ENCODE data around the gene SOD2. TPM values are rescaled to one million over a fixed set of nuclear protein-coding genes. Genes with fewer than 3 reads are reported as not detected.

SOD2 gene
- polyA plus RNA-seq, 3 donors = 447 to 746 (median 569) TPM

GRCh38 chr6:159681191-159681880 lies 11.7 kb downstream of the SOD2 start:
- peak in 1 of 3 donors; percentile 52 for DNase-seq
- H3K9me3 ChIP-seq (replicated peaks in 1 of 2; ENCODE audit: control insufficient read depth in 1 of 2, insufficient read depth in 1 of 2, low read length in 2 of 2) = no peaks in the 10 kb centered on the region
- peaks cover 37 to 57% of the 10 kb centered on the region in 2 donors for H3K4me1 ChIP-seq (ENCODE audit: control insufficient read depth in 1 of 2, insufficient read depth in 2 of 2, low read length in 2 of 2)
- intact Hi-C loops (cut with micrococcal nuclease) = no loop called here
- H3K79me2 ChIP-seq (ENCODE audit: insufficient read depth, low read length) = peaks cover 33% of the 10 kb centered on the region
- H3K9ac ChIP-seq (ENCODE audit: insufficient read depth, low read length, poor library complexity, severe bottlenecking) = no peak overlapping the region
- no peaks in the 10 kb centered on the region for H3K27me3 ChIP-seq (ENCODE audit: control insufficient read depth in 2 of 2, insufficient read depth in 2 of 2, low read length in 2 of 2)
- H3K27ac Mint-ChIP-seq = peak overlapping the region in 5 of 7 donors; percentile 42 to 68 (median 58)
- peaks cover 0 to under 1% (median 0%) of the 10 kb centered on the region in 3 donors for H3K27me3 Mint-ChIP-seq (ENCODE audit: low read depth in 3 of 3)
- peaks cover 83% of the 10 kb centered on the region for H4K20me1 ChIP-seq (ENCODE audit: insufficient read depth, low read length)
- peaks cover 56 to 90% of the 10 kb centered on the region in 2 donors for H3K36me3 ChIP-seq (replicated peaks in 1 of 2; ENCODE audit: control insufficient read depth in 1 of 2, insufficient read depth in 2 of 2, low read length in 2 of 2)
- 57% methylated on average over 6 of the region's 10 CpGs for WGBS (ENCODE audit: insufficient coverage)
- H3K36me3 Mint-ChIP-seq = peaks cover 57 to 90% of the 10 kb centered on the region in 2 donors
- H3K4me3 ChIP-seq (replicated peaks in 1 of 3; ENCODE audit: low read depth in 2 of 3, low read length in 3 of 3) = no peak overlapping the region
- peaks cover 50% of the 10 kb centered on the region for H3K4me1 Mint-ChIP-seq
- H3K9me3 Mint-ChIP-seq = peaks cover 0 to 2% (median 0%) of the 10 kb centered on the region in 7 donors
- TF ChIP-seq CTCF (IDR thresholded peaks at IDR 0.05) = no peak
- H3K27ac ChIP-seq (ENCODE audit: low read depth in 1 of 2, low read length in 2 of 2) = peak overlapping the region in 1 of 2 donors; percentile 48
- H3K4me2 ChIP-seq (replicated peaks; ENCODE audit: extremely low read depth, low read length, poor library complexity, severe bottlenecking) = no peak overlapping the region
- no peak overlapping the region for H2AFZ ChIP-seq (ENCODE audit: insufficient read depth, low read depth, low read length, poor library complexity, severe bottlenecking)
- no peak overlapping the region for H3K4me3 Mint-ChIP-seq

GRCh38 chr6:159680104-159680503 lies 12.9 kb downstream of the SOD2 start:
- no CpG with 5 or more reads among the region's 3 CpGs for WGBS (ENCODE audit: insufficient coverage)
- TF ChIP-seq CTCF (IDR thresholded peaks at IDR 0.05) = no peak
- Histone ChIP-seq H3K4me1 (ENCODE audit: control insufficient read depth in 1 of 2, insufficient read depth in 2 of 2, low read length in 2 of 2) (peaks cover 37 to 57% of the 10 kb centered on the region in 2 donors), H3K79me2 (ENCODE audit: insufficient read depth, low read length) (peaks cover 20% of the 10 kb centered on the region), H3K27me3 (ENCODE audit: control insufficient read depth in 2 of 2, insufficient read depth in 2 of 2, low read length in 2 of 2) (no peaks in the 10 kb centered on the region), H4K20me1 (ENCODE audit: insufficient read depth, low read length) (peaks cover 70% of the 10 kb centered on the region), H2AFZ (ENCODE audit: insufficient read depth, low read depth, low read length, poor library complexity, severe bottlenecking) (no peak overlapping the region), H3K4me2 (replicated peaks; ENCODE audit: extremely low read depth, low read length, poor library complexity, severe bottlenecking) (peak overlapping the region; percentile 51), H3K9me3 (replicated peaks in 1 of 2; ENCODE audit: control insufficient read depth in 1 of 2, insufficient read depth in 1 of 2, low read length in 2 of 2) (no peaks in the 10 kb centered on the region), H3K36me3 (replicated peaks in 1 of 2; ENCODE audit: control insufficient read depth in 1 of 2, insufficient read depth in 2 of 2, low read length in 2 of 2) (peaks cover 46 to 78% of the 10 kb centered on the region in 2 donors), H3K27ac (ENCODE audit: low read depth in 1 of 2, low read length in 2 of 2) (peak overlapping the region; percentile 73 to 78), H3K4me3 (replicated peaks in 1 of 3; ENCODE audit: low read depth in 2 of 3, low read length in 3 of 3) (peak overlapping the region in 1 of 3 experiments; percentile 21), H3K9ac (ENCODE audit: insufficient read depth, low read length, poor library complexity, severe bottlenecking) (no peak overlapping the region)
- intact Hi-C loops (cut with micrococcal nuclease) = no loop called here
- peaks cover 0 to 5% (median 2%) of the 10 kb centered on the region in 7 donors for H3K9me3 Mint-ChIP-seq
- H3K36me3 Mint-ChIP-seq = peaks cover 47 to 80% of the 10 kb centered on the region in 2 donors
- DNase-seq = peak in 1 of 3 donors; percentile 30
- peaks cover 47% of the 10 kb centered on the region for H3K4me1 Mint-ChIP-seq
- H3K27me3 Mint-ChIP-seq (ENCODE audit: low read depth in 3 of 3) = peaks cover 0 to 2% (median 0%) of the 10 kb centered on the region in 3 donors
- peak overlapping the region; percentile 20 to 93 (median 87) for H3K27ac Mint-ChIP-seq
- peak overlapping the region in 1 of 2 donors; percentile 41 for H3K4me3 Mint-ChIP-seq
